ENCODE results near the gene CEL.
"Not testable (repeated sequence)": the region's sequence is repeated elsewhere in the genome, so short reads cannot be mapped to it uniquely, and the experiment has no call there.

The CEL gene

DNA sequence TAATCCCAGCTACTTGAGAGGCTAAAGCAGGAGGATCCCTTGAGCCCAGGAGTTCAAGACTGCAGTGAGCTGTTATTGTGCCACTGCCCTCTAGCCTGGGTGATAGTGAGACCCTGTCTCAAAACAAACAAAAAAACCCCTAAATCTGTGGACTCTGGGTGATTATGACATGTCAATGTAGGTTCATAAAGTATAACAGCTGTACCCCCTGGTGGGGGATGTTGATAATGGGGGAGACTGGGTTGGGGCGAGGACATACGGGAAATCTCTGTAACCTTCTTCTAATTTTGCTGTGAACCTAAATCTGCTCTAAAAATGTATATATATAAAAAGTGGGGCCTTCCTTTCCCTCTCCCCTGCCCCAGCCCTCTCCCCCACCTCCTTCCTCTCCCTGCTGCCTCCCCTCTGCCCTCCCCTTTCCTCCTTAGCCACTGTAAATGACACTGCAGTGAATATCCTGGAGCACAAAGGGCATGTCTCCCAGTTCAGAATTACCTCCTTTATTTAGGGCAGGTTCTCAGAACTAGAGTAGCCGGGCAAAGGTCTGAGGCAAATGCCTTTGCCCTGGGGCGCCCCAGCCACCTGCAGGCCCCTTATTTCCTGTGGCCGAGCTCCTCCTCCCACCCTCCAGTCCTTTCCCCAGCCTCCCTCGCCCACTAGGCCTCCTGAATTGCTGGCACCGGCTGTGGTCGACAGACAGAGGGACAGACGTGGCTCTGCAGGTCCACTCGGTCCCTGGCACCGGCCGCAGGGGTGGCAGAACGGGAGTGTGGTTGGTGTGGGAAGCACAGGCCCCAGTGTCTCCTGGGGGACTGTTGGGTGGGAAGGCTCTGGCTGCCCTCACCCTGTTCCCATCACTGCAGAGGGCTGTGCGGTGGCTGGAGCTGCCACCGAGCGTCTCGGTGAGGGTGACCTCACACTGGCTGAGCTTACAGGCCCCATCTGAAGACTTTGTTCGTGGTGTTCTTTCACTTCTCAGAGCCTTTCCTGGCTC is 19.3 kb downstream of the CEL start:
- DNase-seq (ENCODE audit: low read depth in 1 of 2, low spot score in 1 of 2), result not testable (repeated sequence)

DNA sequence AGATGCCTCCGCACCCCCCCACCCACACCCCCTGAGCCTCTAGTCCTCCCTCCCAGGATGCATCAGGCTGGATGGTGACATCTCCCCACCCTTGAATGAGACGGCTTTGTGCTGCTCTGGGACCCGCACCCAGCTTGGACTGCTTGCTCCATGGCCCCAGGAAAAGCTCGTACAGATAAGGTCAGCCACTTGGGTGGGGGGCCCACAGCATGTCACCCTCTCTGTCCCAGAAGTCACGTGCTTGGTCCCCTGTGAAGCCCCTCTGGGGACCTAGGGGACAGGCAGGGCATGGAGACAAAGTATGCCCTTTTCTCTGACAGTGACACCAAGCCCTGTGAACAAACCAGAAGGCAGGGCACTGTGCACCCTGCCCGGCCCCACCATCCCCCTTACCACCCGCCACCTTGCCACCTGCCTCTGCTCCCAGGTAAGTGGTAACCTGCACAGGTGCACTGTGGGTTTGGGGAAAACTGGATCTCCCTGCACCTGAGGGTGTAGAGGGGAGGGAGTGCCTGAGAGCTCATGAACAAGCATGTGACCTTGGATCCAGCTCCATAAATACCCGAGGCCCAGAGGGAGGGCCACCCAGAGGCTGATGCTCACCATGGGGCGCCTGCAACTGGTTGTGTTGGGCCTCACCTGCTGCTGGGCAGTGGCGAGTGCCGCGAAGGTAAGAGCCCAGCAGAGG is 20.3 kb downstream of the CEL start:
- not testable (repeated sequence) for DNase-seq (ENCODE audit: low read depth in 1 of 2, low spot score in 1 of 2)

DNA sequence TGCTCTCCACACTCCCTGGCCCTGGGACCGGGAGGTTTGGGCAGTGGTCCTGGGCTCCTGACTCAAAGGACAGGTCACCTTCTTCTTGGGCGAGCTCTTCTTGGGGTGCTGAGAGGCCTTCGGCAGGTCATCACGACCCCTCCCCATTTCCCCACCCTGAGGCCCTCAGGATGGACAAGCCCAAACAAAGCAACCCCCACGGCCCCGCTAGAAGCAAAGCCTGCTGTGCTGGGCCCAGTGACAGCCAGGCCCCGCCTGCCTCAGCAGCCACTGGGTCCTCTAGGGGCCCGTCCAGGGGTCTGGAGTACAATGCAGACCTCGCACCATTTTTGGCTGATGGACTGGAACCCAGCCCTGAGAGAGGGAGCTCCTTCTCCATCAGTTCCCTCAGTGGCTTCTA is 21.9 kb downstream of the CEL start:
- DNase-seq (ENCODE audit: low read depth in 1 of 2, low spot score in 1 of 2), result not testable (repeated sequence)

DNA sequence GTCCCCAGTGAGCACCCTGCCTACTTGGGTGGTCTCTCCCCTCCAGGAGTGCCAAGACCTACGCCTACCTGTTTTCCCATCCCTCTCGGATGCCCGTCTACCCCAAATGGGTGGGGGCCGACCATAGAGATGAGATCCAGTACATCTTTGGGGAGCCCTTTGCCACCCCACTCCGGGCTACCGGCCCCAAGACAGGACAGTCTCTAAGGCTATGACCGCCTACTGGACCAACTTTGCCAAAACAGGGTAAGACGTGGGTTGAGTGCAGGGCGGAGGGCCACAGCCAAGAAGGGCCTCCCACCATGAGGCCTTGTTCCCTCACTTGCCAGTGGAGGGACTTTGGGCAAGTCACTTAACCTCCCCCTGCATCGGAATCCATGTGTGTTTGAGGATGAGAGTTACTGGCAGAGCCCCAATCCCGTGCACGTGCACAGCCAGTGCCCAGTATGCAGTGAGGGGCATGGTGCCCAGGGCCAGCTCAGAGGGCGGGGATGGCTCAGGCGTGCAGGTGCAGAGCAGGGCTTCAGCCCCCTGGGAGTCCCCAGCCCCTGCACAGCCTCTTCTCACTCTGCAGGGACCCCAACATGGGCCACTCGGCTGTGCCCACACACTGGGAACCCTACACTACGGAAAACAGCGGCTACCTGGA is 24.6 kb downstream of the CEL start:
- DNase-seq (ENCODE audit: low read depth in 1 of 2, low spot score in 1 of 2), result not testable (repeated sequence)

DNA sequence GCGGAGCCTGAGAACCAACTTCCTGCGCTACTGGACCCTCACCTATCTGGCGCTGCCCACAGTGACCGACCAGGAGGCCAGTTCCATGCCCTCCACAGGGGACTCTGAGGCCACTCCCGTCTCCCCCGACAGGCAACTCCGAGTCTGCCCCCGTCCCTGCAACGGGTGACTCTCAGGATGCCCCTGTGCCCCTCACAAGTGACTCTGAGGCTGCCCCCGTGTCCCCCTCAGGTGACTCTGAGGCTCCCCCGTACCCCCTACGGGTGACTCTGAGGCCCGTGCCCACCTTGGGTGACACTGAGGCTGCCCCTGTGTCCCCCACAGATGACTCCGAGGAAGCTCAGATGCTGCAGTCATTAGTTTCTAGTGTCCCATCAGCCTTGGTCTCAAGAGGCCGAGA is 25.1 kb downstream of the CEL start:
- no peak for DNase-seq (ENCODE audit: low read depth in 1 of 2, low spot score in 1 of 2)

DNA sequence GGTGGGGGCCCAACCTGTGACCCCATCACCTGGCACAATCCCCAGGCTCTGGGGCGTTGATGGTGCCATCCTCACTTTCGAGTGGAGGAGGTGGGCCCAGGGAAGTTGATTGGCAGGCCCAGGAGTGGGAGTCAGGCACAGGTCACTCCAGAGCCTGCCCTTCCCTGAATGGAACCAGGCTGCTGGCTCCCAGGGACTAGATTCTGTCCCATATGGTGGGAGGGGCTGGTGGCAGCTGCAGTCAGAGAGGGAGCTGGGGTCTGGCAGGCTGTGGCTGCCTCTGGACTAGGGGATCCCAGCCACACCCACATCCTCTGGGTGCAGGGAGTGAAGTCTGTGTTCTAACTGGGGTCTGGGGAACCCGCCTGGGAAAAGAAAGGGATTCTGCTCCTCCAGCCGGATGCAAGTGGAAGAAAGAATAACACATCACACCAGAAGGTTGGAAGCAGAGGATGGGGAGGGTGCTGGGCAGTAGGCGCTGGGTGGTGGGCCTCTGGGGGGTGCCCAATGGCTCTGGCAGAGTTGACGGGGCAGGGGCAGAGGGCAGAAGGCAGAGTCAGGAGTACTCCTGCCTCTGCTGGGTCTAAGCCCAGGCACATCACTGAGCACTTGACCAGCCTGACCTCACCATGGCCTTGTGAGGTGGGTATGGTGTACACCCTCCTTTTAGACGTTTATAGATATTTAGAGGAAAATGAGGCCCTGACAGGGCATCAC is 25.8 kb downstream of the CEL start:
- no peak for DNase-seq (ENCODE audit: low read depth in 1 of 2, low spot score in 1 of 2)

DNA sequence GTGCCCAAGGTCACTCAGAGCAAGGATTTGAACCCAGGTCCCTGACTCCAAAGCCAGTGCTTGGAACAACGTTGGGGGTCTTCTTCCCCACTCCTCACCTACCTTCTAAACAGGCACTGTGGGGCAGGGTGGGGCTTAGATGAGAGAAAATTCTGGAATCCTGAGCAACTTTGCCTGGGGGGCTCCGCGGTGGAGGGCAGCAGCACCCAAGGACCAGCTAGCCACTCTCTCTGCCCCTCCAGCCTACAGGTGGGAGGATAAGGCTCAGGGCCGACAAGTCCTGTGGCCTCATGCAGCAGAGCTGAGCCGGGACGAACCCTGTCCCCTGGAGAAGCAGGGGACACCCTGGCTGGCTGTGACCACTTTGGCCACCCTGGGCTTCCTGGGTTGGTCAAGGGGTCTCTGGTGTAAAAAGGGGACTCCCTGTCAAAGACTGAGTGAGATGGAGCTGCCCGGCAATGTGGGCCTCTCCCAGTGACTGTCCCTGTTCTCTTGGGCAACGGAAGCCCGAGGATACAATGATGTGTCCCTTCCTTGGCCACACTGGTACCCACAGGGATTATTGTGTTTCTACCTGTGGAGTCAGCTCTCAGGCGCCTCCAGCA is 26.5 kb downstream of the CEL start:
- no peak for DNase-seq (ENCODE audit: low read depth in 1 of 2, low spot score in 1 of 2)

DNA sequence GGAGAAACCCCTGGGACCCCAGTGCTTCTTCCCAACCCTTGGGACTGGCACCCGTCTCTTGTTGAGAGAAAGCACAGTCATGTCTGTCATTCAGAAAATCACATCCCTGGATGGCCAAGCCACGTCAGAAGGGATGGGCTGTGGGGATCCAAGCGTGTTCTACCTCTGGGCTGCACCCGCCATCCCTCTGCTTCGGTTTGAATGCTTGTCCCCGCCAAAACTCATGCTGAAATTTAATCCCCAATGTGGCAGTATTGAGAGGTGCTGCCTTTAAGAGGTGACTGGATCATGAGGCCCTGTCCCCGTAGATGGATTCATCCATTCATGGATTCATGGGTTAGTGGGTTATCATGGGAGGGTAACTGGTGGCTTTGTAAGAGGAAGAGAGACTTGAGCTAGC is 27.0 kb downstream of the CEL start:
- DNase-seq (ENCODE audit: low read depth in 1 of 2, low spot score in 1 of 2), result no peak

DNA sequence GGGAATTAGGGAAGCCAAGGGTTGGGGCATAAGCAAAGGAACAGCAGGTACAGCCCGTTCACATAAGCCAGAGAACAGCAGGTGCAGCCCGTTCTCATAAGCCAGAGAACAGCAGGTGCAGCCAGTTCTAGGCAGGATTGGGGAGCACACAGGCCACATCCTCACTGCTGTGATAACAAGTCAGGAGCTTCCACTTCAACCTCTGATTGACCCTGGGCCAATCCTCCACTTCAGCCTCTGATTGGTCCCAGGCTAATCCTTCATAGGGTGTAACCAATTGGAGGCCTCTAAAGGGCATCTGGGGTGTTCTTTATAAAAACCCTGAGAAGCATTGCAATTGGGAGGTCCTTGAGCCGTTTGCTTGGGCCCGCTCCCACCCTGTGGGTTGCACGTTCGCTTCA is 27.5 kb downstream of the CEL start:
- no peak for DNase-seq (ENCODE audit: low read depth in 1 of 2, low spot score in 1 of 2)

DNA sequence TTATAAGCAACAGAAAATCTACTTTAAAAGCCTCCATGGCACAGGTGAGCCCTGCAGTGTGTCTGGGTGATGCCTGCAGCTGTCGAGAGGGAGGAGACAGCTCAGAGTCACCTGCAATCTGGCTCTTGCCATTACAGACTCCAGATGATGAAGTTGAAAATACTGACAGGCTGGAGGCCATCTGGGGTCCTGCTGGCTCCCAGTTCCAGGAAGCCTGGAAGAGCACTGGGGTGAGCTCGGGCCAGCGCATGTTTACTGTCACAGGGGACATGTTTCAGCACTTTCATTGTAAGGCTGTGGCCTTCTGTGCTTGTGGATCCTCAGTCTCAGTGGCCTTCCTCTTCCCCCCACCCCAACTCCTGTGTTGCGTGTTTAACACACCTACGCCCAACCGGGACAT is 28.4 kb downstream of the CEL start:
- no peak for DNase-seq (ENCODE audit: low read depth in 1 of 2, low spot score in 1 of 2)

DNA sequence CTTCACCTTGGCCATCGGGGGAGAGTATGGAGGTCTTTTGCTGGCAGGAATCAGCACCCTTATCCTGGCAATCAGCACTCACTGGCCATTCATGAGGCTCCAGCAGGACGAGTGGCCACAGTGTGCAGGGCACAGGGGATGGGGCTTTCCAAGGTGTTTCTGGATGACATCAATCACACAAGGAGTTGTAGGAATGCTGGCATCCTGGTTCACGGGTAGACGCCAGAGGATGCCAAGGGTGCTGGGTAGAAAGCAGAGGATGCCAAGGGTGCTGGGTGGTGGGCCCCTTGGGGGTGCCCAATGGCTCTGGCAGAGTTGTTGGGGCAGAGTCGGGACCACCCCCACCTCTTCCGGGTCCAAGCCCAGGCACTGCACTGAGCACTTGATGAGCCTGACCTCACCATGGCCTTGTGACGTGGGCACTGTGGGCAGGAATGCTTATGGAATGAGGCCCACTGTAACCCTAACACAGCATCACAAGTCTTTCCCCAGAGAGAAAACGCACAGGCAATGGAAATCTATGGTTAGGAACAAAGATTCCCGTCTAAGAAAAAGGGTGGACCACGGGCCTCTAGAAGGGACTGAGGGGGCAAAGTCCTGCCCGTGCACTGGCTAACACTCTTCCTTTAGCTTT is 29.1 kb downstream of the CEL start:
- DNase-seq (ENCODE audit: low read depth in 1 of 2, low spot score in 1 of 2), result no peak

DNA sequence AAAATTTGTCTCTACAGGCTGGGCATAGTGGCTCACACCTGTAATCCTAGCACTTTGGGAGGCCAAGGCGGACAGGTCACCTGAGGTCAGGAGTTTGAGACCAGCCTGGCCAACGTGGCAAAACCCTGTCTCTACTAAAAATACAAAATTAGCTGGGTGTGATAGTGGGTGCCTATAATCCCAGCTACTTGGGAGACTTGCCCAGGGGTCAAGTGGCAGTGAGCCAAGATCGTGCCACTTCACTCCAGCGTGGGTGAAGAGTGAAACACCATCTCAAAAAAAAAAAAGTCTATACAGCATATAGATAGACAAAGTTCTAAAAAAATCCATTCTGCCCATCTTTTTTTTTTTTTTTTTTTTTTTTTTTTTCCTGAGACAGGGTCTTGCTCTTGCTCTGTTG is 32.6 kb downstream of the CEL start:
- DNase-seq (ENCODE audit: low read depth in 1 of 2, low spot score in 1 of 2), result not testable (repeated sequence)

DNA sequence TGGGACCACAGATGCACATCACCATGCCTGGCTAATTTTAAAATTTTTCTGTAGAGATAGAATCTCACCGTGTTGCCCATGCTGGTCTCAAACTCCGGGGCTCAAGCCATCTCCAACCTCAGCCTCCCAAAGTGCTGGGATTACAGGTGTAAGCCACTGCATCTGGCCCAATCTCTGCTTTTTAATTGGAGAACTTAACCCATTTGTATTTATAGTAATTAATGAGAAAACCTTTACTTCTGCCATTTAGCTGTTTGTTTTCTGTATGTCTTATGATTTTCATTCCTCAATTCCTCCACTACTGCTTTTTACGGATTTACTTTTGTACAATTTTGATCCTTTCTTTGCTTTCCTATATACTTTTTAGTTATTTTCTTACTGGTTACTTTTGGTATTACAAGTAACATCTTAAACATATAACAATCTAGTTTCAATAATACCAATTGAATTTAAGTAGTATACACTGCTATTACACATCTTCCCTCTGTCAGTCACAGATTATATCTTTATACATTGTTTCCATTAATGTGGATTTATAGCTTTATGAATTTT is 33.1 kb downstream of the CEL start:
- DNase-seq (ENCODE audit: low read depth in 1 of 2, low spot score in 1 of 2), result no peak

DNA sequence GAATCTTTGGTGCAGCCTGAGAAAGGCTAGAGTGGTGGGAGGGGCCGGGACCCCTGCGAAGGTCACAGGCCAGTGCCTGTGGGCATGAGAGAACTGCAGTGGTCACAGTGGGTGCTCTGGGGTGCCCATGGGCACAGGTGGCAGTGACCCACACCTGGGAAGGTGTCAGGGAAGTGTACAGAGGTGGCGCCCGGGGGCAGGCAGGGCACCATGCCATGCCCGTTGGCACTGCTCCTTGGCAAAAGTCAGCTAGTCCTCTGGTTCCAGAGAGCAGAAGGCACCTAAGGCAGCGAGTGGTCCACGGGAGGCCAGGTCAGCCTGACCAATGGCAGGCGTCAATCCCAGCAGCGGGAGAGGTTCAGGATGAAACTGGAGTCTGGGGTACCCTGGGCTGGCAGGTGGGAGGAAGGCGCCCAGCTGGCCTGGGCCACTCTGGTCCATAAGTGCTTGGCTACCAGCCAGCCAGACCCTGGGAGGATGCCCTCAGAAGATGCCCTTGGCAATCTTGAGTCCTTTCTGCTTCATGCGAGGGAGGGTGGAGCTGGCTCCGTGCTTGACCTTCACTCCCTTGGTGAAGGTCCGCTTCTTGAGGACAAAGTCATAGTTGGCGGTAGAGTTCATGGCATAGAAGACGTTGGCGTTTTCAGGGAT is 36.4 kb downstream of the CEL start:
- DNase-seq (ENCODE audit: low read depth in 1 of 2, low spot score in 1 of 2), result no peak

DNA sequence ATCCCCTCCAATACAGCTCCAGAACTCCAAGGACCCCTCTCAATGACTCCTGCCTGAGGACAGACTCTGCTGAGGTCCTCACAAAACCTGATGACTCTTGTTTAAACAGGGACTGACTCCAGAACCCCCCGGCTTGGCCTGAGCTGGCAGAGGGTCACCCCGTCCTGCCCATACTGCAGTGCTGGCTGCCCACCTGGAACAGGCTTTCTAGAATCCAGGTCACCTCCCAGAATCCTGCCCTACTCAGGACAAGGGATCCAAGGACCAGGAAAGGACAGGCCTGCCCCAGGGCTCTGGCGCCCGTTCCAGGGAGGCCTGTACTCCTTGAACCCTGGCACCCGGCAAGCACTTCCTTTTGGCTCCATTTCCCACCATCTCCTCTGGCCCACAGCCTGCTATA is 37.1 kb downstream of the CEL start:
- DNase-seq (ENCODE audit: low read depth in 1 of 2, low spot score in 1 of 2), result no peak

DNA sequence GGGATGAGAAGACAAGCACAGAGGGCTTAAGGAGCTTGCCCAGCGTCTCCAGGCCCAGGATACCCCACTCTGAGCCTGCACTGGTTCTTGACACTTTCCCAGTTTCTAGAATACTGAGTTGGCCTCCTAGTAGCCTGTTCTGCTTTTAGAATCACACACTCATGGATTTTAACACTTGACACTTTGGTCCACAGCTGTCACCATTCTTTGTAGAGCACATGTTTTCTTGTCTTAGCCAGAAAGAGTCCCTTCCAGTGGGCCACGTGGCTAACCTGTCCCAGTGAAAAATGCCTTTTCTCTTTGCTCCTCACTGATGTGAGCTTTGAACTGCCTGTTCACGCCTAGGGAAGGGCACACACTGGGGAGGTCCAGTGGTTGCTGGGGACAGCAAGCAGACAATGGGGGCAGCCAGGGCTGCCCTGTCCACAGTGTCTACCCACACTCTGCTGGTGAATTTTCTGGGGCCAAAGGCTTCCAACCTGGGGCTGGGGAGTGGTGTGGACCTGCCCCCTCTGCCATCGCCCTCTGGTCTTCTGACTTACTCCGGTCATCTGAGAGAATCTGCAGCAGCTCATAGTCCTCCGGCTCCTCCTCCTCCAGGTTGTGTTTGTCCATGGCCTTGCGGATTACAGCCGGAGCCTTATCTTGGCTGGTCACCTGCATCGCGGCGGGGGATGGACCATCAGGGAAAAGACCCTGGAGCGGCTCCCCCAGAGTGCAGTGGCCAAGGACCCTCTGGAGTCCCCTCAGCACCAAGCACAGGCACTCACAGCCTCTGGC is 38.1 kb downstream of the CEL start:
- DNase-seq (ENCODE audit: low read depth in 1 of 2, low spot score in 1 of 2), result no peak

DNA sequence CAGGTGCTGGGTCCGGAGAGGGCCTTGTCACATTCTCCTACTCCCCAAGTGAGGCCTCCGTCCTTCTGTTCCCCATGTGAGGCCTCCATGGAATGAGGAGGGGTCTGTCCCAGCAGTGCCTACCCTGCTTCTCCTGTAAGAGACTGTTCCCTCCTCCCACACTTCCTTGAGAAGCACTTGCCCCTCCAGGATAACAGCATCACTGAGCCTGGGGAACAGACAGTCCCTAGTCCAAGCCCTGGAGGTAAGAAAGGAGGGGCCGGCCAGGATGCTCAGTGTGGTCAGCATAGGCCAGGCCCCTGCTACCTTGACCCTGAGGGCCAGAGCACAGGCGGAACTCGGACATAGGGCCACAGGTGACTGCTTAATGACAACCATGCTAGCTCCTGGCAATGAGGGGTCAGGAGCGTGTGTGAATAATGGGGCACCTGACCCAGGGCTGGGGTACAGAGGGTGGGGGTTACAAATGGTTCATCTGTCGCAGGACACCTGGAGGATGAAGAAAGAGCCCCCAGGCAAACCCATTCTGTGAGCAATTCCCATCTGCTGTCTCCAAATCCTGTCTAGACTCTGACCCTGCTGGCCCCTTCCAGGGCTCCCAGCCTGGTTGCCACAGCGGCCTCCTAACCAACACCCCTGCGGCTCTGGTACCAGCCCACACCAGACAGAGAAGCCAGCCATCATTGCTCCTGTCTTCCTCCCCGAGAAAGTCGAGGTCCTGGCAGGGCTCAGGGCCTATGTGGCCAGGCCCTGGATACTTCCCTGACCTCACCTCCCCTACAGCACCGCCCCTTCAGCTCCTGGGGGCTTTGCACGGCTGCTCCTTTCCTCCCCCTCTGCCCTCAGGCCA is 39.0 kb downstream of the CEL start:
- no peak for DNase-seq (ENCODE audit: low read depth in 1 of 2, low spot score in 1 of 2)

Measured in activated CD4-positive, alpha-beta T cell treated with anti-CD3 and anti-CD28 coated beads, Interleukin-2, amount 50 U/mL, for 24 hours (primary cell).